GM19467 (cell line): Measurements from ENCODE around the gene COX18.
A peak's percentile ranks its signal among the peaks of the same experiment; 100 is the strongest.

Experiments
- ATAC-seq: cut with Tn5 transposase; IDR thresholded peaks from one replicate; pipeline ENCODE4 v1.9.1; 2021; ENCODE audit warnings: mild to moderate bottlenecking, moderate library complexity; ENCODE audit not compliant: unreplicated experiment

Gene COX18

DNA sequence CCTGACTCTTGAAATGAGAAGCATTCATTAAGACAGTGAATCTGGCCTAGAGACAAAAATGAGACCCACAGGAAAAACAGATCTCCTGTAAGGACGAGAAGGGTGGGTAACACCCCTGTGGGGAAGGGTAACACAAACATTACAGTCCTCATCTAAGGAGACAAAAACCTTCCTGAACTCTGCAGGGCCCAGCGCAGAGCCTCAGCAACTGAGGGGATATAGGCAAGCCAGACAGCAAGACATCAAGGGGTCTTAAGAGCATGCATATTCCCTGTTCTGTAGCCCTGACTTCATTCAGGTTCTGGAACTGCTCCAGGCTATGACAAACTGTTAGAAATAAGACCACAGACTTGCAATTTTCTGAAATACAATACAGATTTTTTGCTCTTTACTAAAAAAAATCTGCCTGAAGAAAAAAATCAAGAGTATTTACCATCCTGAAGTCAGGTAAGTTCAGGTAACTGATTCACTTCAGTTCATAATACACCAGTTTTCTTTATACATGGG lies 15.5 kb downstream of the COX18 start:
- ATAC-seq = no peak

DNA sequence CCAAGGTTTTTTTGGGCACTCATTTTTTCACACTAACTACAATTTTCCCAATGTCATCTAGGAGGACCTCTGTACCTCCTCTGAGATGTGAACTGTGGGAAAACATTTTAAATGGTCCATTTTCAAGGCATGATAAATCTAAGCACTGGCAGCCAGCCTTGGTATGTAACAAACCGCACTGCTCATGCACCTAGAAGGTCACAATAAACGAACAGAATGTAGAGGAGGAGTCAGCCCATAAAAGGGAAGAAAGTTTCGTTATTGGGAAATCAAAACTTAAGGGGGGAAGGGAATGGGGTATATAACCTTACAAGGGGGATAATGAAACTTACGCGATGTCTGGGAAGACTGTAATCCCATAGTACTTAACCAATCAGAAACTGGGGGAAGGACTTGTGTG lies 16.4 kb downstream of the COX18 start:
- ATAC-seq = no peak

DNA sequence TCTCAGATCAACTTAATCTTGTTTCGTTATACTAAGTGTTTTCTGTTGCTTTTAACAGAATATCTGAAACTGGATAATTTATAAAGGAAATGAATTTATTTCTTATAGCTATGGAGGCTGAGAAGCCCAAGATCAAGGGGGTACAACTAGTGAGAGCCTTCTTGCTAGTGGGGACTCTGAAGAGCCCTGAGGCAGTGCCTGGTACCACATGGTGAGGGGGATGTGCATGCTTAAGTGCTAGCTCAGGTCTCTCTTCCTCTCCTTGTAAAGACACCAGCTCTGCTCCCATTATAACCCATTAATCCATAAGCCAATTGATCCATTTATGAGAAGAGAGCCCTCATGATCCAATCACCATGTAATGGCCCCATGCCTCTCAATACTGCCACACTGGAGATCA lies 17.9 kb downstream of the COX18 start:
- no peak for ATAC-seq

DNA sequence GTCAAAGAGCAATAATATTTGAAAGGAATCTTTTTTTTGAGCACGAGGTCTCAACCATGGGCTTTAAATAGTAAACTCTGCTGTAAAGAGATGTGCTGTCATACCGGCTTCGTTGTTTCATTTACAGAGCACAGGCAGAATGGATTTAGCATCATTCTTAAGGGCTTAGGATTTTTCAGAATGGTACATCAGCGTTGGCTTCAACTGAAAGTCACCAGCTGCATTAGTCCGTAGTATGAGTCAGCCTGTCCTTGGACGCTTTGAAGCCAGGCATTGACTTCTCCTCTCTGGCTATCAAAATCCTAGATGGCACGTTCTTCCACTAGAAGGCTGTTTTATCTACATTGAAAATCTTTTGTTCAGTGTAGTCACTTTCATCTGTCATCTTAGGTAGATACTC lies 23.6 kb downstream of the COX18 start:
- no peak for ATAC-seq

DNA sequence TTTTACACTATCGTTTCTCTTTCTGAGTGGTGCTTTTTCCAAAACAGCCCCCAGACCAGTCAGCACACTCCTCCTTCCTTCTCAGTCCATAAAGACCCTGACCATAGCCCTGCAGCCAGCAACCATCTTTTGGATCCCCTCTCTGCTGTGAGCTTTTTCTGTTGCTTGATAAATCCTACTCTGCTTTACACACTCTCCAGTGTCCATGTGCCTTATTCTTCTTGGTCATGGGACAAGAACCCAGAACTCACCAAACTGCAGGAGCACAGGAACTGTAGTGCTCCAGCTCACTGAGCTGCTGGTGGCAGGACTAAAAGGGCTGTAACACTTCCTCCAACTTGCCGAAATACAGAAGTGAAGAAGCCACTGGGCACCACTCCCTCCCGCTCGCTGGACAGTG lies 32.5 kb downstream of the COX18 start:
- no peak for ATAC-seq

DNA sequence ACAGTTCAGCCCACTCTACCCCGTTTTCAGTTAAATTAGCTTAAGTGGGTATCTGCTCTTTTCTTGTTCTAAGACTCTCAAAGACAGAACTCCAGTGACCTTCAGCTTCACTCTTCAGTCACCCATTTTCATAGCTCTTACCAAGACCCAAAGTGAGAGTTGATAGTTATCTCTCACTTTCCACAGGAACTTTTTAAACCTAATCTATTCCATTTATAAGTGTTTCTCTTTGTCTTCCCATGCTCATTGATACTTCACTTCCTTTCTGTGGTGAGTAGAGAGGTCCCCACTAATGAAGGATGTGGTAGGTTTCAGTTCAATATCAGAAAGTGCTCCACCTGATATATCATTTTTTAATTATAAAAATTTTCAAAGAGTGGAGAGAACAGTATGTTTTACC lies 33.4 kb downstream of the COX18 start:
- ATAC-seq = no peak

DNA sequence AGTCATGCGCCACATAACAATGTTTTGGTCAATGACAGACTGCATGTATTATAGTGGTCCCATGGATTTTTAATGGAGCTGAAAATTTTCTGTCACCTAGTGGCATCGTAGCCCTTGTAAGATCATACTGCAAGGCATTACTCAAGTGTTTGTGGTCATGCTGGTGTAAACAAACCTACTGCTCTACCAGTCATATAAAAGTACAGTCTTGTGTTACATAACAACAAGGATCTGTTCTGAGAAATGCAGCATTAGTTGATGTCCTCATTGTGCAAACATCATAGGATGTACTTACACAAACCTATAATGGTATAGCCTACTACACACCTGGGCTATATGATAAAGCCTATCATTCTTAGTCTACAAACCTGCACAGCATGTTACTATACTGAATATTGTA lies 34.6 kb downstream of the COX18 start:
- no peak for ATAC-seq

DNA sequence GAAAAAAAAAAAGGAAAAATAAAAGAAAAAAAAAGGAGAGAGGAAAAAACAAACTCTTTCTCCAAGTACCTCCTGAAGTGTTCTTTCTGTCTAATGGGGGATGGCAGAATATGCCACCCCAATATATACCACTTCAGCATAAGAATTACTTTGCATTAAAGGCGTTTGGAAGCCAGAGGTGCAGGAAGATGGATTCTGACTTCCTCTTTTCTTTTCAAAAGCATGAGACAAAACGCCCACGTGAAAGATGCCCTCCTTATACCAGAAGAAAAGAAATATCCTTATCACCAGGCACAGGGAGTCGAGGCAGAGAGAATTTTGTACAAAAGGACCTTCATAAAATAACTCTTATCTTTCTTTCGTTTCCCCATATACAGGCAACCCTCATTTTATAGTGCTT lies 40.9 kb downstream of the COX18 start:
- ATAC-seq = no peak

DNA sequence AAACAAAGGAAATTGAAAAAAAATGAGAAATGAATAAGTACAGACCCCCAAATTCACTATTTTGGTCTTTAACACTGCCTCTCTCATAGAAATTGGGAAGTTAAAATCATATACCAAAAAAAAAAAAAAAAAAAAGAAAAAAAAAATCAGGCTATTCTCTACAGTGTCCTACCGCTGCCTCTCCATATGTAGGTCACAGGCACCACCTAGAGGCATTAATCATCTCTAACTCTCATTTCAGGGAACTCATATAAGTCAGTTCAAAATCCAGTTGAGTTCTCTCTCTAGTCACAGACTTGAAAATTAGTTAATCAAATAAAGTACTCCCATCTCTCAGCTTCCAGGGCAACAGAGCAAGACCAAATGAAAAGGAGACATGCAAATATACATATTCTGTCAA lies 47.9 kb downstream of the COX18 start:
- ATAC-seq = peak; percentile 43

DNA sequence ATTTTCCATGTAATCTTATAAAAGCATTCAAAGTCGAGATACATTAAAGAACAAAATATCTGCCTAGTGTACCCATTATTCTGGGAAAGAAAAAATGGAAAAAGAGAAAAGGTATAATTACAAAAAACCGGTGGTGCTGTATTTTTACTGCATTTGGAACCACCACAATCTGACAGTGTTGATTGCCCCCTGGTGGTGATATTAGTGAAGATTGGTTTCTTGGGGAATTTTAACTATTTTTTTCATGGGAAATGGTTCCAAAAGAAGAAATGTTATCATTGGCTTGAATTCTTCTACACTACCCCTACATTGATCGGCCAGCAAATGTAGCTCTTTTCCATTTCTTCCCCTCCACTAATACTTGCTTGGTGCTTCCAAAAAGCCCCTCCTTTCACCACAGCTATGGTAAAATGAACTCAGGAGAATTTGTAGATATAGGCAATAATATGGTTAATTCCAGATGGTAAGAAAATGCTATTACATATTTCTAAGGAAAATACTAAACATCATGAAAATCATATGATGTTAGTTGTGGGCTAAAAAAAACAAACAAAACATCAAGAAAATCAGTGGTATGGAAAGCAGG lies 50.0 kb downstream of the COX18 start:
- ATAC-seq = no peak

DNA sequence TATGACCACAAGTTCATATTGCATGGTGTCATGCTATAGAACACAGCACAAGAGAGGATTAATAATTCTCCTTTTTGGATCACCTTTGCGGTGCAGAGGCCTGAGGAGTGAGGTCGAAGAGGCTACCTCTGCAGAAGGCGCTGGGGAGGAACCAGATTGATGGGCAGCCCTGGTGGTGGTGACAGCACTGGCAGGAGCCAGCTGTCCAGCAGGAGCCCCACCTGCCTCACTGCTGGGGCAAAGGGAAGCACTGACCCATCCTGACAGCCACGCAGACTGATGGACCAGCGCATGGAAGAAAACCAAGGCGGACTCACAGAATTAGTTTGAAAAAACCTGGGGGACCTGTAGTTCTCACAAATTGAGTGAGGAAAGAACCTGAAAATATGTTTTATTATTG lies 50.9 kb downstream of the COX18 start:
- no peak for ATAC-seq

DNA sequence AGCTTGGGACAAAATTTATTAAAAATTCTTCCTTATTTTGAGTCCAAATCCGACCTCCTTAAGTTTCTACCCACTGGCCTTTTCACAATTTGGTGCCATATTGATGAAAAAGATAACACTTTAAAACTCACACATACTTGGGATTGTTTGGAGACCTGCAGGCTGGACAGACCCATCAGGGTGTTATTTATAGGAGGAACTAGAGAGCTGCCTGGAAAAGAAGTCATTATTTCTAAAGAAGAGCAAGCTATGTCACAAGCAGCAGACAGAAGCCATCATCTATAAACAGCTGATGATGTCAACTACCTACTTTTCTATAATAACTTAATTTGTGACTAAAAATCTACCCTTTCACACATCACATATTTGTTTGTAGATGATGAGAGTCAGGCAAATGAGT lies 56.2 kb downstream of the COX18 start:
- ATAC-seq = no peak

DNA sequence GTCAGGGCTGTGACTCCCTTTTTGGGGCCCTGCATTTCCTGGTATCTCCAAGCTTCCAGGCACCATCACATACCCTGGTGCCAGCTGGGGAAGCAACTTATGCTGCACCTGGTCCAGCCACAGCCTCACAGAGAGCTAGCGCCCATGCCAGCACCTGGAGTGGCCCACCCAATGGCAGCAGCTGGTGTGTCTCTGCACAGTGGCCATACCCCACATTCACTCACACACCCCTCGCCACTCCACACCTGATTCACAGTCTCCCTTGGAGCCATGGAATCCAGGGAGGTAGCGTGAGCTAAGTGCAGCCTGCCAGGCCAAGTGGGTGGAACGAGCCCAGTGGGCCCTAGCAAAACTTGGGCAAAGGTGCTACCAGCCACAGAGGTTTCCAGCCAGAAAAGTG lies 56.8 kb downstream of the COX18 start:
- no peak for ATAC-seq

DNA sequence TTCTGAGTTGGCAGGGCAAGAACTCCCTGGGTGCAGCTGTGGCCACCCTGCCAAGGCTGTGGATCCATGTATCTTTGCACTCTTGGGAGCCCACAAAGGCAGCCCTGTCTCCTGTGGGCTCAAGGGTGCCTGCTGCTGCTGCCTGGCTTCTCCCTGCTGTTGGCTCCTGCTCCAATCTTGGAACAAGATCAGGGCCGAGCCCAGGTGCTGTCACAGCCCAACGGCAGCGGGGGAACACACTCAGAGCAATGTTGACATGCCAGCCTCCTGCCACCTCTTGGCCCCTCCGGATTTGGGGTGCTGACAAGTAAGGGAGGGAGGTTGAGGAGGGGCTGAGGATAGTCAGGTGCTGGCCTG lies 57.9 kb downstream of the COX18 start:
- no peak for ATAC-seq

DNA sequence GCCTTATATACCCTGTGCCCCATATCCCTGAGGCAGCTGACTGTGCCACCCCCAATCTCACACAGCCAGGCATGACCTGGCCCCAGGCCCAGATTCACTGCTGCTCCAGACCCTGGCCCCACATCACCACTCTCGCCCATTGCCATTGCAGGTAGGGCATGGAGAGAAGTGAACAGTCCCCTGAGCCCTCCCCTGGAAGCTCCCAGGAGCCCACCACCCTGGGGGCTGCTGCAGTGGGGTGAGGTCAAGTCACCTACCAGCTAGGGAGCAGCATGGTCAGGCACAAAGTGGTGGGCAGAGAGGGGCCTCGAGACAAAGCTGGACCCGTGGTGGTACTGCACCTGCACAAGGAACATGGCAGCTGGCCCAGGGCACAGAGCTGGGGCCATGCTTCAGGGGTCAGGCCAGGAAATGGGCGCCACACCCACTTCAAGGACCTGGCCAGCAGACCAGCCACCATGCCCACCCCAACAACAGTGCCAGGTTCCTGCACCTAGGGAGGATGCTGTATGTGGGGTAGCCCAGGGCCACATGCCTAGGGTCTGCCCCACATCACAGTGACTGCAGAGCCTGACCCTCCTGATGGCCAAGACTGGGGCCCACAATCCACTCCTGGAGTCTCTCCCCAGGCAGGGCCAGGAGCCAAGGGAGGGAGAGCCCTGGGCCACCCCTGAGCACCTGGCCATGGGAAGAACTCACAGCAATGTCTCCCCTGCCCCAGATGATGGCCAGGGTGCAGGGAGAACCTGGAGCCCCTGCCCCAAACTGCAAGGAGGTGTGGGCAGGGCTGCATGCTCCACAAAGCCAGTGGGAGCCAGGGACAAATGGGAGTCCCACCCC lies 58.5 kb downstream of the COX18 start:
- ATAC-seq = no peak

DNA sequence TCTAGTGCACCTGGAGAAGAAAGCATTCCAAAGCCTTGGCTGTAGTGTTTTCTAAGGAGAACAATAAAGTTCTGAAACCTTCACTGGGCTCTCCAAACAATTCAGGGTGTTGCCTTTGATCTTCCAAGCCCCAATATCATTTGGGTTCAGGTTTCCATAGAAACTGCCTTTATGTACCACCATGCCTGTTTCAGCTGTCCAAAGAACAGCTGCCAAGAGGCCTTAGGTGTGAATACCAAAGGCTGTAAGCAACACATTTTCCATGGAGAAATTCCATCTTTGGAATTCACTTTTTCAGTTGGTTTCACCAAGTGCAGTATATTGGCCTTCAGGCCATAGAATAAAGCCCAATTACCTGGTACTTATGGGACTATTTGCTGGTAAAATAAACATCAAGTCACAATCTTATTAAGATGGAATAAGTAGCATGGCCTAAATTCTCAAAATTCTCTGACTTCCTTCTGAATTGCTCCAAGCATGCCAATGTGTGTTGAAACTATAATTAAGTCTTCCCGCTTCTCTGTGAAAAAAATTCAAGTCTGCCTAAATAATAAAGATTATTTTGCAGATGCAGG lies 61.9 kb downstream of the COX18 start:
- no peak for ATAC-seq

DNA sequence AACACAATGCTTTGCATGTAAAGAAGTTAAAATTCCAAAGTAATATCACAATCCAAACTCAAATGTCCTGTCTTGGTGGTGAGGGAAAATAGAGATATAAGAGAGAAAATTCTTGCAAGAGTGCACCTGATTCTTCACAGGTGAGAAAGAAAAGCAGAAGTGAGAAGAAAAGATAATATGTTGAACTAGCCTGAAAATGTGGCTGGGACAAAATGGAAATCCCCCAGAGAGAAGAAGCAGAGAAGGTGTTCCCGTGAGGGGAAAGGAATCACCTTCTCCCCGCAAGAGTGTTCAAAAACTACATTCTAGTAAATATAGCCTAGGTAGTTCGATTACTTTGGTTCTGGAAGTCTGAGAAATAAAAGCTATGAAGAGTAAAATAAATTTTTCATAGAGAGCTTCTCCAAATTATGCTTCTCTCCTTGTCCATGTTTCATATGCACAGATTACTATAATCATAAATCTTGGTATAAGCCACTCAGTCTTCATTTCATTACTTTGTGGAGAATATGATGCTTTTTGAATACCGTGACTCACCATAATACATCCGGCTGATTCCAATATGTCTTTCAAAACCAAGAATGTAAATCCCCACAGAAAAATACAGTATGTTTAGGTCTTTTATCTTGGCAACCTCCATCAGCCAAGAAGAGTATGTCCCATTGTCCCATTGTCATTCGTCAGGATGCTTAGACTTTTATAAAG lies 63.1 kb downstream of the COX18 start:
- ATAC-seq = no peak

DNA sequence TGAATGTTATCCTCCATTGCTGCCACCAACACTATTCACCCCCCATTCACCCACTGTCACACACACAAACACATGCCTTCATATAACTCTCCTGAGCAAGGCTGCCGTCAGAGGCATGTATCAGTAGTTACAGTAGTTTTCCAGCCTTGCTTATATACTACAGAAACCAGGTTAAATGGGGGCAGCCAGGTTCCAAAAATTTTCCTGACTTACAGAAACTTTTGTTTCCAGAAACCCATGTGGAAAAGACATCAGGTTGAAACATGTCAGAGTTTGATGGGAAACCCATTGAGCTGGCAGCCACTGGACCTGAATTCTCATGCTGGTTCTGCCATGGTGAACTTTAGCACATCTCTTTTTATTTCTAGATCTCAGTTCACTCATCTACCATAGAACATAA lies 64.0 kb downstream of the COX18 start:
- ATAC-seq = no peak
